ELR (cell line): ENCODE measurements around the gene E2F3.

Experiments used
- DNase-seq: peaks from one replicate; pipeline ENCODE4 v3.0.0-alpha.2; 2015; ENCODE audit warnings: low read depth

E2F3 gene

DNA sequence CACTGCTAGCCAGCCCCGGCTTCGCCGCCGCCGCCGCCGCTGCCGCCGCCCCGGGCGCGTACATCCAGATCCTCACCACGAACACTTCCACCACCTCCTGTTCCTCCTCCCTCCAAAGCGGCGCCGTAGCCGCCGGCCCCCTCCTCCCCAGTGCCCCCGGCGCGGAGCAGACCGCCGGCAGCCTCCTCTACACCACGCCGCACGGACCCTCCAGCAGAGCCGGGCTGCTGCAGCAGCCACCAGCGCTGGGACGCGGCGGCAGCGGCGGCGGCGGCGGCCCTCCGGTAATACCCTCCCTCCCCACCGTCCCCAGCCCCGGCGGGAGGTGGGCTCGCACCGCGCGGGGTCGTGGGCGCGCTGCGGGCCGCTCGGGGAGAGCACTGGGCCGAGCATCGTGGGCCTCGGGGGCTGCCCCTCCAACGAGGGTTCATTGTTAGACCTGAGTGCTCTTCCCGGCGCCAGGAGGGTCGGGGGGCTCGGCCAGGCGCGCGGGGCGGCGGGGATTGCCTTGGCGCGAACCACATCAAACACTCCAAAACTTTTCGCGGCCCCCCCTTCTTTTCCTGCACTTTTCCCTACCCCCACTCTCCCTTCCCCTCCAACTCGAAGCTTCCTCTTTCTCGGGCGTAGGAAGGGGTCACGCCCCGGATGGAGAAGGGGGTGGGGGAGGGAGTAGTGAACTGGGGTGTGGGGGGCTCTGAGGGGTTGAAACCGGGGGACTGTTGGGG is 827 bp downstream of the E2F3 start:
- DNase-seq: peak; percentile 82

DNA sequence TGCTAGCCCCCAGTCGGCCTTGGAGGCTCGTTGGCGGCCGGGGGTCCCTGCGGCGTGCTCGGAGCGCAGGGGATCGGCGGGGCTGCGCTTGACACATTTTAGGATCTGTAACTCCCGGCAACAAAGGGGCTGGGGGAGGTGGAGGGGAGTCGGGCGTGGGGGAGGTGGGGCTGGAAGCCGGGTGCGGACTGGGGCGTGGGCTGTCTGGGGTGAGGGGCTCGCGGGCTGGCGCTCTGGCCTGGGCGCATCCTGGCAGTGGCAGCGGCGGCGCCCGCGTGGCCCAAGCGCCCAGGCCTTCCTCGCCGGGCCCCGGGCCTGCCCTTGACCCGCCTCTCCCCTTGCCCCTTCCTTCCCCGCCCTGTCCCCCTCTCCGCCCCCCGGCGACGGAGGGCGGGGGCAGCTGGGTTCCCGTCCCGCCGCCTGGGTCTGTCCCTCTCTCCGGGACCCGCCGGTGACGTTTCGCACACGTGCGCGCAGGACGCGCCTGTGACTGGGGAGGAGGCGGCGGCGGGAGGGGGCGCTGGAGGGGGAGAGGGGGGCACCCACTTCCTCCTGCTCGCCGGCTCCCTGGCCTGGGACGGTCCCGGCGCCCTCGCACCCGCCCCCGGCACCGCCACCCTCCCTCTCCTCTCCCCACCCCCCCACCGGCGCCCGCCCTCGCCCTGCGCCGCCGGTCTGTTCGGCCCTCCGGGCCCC is 1.5 kb downstream of the E2F3 start:
- peak; percentile 92 for DNase-seq

DNA sequence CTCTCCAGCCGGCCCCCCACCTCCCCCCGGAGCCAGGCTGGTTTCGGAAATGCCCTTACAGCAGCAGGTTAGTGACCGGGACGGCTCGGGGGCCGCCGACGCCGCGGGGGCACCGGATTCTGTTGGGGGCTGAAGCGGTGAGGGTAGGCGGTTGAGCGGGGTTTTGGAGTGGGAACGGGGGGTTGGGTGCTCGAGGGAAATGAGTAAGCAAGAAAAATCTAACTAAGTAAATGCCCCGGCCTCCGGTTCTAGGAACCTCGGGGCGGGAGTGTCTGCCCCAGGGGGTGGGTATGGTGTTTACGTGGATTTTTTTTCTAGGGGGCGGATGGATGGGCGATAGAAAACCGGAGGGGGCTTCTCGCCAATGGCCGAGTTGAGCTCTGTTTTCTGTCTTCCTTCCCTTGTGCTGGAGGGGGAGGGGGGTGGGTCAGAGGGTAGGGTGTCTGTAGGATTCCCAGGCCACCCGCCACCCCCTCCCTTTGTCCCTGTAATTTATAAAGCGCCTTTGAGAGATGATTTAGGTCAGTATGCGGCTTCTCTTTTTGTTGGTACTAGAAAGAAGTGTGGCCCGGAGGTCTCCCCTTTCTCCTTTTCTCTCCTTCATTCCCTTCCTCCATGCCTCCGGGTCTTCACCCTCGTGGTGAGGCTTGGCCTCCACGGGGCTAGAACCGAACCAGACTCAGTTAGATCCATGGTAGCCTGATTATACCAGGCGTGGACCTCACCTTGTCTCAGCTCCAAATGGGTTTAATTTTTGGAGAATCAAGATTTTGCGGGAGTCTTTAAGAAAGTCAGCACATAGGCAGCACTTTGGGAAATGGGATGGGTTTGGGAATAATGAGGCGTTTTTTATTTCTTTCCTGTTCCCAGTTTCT is 2.3 kb downstream of the E2F3 start:
- peak; percentile 77 for DNase-seq

DNA sequence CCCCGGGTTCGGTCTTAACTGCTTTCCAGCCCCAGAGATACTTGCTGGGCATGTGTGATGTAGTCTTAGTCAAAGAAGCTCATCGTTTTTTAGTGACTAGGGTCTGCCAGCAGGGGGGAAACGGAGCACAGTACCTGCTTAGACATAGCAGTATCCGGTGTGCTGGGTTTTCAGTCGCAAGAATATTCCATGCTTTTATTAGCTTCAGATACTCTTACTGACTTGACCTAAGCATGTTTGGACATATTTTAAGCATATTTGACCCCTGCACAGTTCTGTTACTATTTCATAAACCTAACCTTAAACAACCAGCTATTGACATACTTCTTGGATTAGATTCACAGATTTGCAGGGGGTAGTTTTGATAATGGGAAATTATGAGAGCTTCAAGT is 3.0 kb downstream of the E2F3 start:
- peak; percentile 88 for DNase-seq

DNA sequence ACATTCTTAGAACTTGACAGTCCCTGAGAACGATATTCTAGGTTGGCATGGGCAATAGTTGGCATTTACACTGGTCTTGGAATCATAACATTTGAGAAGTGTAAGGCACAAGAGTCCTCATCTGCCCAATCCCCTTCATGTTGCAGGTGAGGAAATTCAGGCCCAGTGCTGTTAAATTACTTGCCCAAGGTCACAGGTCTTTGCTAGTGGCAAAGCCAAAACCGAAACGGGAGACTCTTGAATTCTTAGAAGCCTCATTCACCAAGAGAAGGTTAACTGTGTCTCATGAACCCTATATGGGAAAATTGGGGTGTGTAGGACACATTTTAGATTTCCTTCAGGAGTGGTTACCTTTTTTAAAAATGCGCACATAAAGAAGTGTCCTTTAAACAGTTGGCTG is 7.2 kb downstream of the E2F3 start:
- no peak for DNase-seq

DNA sequence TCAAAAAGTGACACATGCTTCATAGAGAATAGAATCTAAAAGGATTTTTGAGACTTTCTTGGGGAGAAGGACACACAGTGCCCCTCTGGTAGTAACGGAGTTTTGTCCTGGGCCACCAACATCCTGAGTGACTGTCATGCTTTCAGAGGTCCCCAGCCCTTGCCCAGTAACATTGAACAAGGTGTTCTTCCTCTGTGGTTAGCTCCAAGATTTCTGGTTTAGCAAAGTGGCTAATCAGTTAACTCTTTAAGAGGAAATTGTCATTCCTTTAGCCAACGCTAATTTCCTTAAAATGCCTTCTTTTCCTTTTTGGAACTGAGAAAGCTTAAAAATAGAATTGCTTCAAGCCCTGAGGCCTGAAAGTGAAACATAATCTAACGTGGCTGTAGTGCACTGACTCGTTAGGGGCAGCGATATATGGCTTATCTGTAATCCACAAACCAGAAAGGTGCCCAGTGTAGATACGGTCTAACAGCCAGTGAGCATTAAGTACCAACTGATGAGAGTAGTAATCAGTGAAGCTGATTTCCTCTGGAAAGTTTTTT is 7.8 kb downstream of the E2F3 start:
- no peak for DNase-seq

DNA sequence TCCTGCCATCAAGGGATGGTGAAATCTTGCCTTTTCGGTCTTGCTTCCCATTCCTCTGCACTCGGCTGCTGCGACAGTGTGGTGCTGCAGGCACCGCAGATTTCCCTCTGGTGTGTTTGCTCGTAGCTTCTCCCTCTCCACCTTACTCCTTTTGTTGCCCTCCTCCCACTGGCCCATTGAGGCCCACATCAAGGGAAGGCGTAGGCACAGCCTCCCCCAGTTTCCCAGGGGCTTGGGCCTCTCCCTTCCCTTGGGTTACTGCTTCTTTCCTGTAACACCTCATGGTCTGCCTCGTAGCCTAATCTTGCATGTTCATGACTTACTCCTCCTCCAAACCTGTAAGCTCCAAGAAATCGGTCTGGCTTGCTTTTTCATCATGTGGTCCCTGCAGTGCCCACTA is 9.9 kb downstream of the E2F3 start:
- DNase-seq: no peak

DNA sequence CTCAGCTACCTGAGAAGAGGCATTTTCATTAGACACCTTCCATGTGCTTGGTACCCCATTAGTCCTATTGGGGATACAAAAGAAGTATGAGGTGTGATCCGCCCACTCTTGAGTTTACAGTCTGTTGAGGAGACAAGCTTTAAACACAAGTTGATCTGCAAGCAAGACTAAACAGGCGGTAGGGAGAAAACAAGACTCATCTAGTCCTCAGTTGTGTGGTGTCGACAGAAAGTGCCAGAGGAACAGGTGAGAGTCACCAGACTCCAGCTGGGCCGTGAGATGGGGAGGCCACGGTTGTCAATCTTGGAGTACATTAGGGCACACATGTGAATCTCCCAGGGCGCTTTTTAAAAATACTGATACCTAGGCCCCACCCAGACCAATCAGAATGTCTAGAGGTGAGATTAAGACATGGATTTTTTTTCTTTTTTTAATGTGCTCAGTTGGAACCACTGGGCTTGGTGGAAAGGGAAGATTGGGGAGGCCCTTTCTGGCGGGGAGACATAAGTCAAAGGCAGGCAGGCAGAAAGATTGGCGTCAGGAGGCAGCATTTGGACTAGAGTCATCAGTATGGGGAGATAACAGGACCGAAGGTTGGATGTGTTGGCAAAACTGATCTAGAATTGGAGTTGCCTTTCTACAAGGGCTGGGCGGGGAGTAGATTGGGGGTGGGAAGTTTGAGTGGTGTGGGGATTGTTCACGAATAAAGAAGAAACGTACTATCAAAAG is 10.4 kb downstream of the E2F3 start:
- no peak for DNase-seq

DNA sequence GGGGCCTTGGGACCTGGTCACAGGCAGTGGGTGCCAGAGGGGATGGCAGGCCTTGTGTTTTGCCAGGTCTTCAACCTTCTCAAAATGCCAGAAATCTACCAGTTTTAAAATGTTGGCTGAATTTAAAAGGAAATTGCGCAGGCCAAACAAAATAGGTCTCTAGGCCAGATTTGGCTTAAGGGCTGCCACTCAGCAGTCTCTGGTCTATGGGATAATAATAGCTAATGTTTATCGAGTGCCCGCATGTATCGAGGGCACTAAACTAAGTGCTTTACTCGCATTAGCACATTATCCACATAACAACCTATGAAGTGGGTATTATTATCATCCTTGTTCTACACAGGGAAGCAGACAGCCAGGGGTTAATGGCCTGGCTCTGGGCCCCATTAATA is 11.0 kb downstream of the E2F3 start:
- DNase-seq: no peak

DNA sequence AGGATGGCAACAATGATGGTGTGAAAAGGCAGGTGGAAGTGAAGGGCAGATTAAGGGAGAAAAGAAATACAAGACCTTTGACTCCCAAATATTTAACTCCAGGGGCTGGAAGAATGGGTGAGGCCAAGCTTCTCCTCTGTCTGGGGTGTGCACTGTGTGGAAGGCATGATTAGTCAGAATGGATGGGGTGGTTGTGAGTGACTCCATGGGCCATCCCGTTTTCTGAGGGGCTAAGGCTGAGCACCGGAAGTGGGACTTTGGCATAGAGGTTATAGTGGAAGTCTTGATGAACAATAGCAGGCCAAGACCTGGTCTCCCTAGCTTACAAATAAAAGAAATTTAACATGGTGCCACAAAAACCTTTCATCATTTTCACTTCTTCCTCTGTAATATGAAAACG is 12.1 kb downstream of the E2F3 start:
- no peak for DNase-seq

DNA sequence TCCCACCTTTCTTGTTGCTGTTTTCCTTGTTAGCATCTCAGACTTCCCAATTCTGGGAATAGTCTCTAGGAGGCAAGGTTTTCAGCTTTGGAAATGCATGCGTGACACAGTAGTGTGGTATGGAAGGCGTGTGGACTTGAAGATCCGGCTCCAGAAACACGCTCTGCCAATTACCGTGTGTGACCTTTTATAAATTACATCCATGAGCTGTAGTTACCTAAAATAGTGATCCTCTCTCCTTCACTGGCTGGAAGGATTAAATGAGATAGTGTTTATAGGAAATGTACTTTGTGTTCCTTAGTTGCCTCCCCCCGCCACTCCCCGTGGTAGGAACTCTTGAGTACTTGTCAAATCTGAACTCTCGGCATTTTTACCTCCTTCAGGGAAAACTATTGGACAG is 13.0 kb downstream of the E2F3 start:
- DNase-seq: no peak

DNA sequence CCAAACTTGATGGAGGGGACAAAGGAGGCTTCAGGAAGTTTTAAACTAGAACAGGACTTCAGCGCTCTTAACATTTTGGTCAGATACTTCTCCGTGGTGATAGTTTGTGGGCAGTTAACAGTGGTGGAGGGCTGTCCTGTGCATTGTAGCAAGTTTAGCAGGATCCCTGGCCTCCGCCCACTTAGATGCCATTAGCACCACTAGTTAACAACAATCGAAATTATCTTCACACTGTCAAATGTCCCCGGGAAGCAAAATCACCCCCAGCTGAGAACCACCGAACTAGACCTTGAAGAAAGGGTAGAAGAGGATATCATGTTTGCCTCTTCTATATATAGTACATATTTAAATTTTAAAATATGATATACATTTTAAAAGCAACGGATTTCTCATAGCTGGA is 13.6 kb downstream of the E2F3 start:
- DNase-seq: no peak

DNA sequence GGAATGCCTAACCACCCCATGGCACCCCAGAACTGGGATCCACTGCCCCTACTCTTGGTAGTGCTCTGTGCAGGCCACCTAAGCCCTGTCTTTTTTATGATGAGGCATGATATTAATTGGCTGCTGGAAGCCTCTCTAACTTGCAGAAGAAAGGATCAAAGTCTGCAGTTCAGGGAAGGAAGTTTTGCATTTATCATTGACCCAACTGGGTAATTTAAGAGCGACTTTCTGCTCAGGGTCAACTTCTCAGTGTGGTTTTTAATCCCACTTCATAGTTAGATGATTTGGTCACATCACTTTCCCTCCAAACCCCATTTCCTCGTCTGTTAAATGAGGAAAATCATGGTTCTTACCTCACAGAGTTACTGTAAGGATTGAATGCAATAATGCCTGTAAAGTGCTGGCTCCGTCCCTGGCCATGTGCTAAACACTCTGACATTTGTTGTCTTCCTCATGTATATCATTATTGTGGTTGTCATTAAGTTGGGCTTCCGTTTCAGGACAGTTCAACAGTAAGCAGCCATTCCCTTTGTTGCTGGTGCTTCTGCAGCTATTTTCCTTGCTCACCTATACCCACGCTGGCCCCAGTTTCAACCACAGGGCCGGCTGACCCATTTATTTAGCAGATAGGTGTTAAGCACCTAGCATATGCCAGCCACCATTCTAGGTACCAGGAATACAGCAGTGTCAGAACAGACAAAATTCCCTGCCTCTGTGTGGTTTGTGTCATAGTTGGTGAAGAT is 14.2 kb downstream of the E2F3 start:
- no peak for DNase-seq

DNA sequence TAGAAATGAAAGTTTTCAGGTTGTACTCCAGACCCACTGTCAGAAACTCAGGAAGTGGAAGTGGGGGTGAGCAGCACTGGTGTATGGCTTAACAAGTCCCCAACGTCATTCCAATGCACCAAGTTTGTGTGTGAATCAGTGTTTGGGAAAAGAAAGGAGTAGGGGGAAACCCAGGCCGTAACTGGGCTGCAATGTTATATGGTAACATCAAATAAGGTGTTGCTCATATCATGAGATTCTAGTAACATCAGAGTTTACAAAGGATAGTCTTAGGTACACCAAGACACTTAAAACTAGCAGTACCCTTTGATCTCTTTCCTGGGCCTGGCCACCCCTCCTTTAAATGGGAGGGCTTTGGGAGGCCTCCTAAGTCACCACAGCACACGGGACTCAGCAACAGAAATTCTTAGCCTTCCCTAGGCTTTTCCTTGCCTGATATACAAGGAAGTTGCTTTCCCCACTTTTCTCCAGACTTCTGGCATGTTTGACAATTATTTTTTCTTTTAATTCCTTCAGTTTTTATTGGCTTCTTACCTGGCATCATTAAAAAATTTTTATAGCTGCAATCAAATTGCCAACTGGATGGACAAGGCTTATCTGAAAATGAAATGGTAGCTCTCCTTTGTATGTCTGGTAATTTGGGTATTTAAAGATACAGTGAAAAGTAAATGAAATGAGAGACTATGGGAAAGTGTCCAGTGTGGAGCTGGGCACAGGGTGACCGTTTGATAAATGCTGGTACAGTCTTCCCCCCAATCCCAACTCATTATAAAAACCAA is 15.1 kb downstream of the E2F3 start:
- DNase-seq: no peak

DNA sequence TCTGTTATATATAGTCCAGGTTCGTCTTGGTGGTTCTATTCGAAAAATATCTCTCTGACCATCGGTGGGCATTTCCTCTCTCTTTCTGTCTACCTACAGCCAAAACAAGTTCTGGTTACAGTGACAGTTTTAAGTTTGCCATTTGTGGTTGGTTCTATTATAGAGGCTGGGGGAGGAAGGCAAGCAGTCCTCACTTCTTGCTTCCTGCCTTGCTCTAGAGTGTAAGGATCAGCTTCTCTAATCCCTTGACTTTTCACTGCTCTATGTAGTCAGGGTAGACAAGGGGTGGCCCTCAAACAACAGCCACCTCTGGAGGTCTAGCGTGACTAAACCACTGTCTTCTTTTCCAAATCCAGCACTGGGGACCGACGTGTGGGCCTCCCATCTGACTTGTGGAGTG is 16.1 kb downstream of the E2F3 start:
- DNase-seq: no peak

DNA sequence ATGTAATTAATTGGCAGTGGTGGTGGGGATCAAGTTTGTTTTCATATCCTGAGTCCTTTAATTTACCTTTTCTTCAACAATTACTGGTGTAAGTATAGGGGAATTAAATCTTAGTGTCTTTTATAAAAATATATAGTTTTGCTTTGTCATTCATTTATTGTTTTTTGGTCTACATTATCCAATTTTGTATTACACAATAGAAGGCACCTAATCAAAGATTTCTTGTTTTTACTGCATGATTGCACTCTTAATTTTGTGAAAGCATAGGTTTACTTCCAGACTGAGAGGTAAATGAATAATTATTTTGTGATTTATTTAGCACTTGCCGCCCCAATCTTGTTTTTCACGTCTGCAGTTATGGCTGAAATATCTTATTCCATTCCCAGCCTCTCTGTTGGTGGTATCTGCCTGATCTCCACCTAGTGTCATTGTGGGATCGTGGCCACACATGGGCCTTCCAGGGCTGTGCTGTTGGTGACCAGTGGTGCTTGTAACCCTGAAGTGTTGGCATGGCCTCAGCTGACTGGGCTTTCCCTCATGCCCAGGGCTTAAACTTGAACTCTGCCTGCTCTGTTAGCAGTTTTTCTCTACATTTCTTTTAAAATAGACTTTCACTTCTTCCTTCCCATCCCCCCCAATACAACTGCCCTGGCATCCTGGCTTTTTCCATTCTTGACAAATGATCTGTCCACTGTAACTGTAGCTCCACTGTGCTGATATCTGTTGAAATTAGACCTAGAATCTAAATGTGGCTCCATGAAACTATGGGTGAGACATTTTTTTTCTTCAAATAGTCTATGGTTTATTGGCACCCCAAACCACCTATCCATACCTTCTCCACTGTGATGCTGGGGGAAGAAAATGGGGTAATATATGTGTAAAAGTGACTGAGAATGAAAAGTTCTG is 24.8 kb downstream of the E2F3 start:
- no peak for DNase-seq

DNA sequence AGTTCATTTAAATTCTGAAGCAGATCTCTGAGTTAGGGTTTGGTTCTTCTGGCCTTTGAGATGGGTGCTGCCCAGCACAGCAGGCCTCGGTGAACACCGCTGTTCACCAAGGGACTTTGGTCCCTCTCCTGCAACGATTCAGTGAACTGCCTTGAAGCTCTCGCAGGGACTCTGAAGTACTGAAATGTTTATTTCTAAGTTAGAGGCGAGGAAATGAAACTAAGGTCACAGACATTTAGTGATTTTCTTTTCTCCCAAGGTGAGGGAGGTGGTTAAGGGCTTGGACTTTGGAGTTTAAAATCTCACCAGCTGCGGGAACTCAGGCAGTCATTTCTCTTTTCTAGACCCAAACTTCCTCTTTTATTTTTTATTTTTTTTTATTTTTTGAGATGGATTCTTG is 26.2 kb downstream of the E2F3 start:
- DNase-seq: no peak

DNA sequence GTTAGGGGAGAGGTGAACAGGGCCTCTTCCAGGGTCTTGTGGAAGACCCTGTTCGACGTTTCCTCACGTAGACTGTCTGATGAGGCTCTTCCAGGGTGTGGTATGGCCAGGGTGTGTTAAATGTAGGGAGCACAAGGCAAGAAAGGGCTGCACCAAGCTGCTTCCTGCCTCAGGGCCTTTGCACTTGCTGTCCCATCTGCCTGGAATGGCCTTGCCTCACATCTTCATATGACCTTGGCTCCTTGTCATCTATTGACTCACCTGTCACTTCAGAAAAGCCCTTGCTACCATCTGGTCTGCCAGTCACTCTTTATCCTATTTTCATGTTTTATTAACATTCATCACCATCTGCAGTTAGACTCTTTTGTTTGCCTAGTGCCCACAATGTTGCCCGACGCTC is 31.0 kb downstream of the E2F3 start:
- no peak for DNase-seq

DNA sequence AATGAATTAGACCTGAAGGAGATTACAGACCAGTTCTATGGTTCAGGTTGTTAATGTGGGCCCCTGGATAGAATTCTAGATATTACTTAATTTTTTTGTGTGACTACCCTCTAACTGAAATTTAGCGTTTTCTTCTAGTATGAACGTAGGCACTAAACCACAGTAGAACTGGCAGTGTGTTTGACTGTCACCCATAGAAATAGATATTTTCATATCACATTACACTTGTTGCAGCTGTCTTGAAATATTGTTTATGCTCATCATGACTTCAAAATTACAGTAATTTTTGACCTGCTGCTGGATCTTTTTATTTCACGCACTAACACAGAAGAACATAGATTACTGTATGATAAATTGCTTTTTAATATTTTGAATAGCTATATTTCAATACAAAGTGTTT is 31.6 kb downstream of the E2F3 start:
- no peak for DNase-seq
